ENCODE results near the gene LRFN2. TPM values are rescaled to one million over a fixed set of nuclear protein-coding genes. Genes with fewer than 3 reads are reported as not detected.

Gene LRFN2
- total RNA-seq, 1 experiment from 2014 or later: not detected

DNA sequence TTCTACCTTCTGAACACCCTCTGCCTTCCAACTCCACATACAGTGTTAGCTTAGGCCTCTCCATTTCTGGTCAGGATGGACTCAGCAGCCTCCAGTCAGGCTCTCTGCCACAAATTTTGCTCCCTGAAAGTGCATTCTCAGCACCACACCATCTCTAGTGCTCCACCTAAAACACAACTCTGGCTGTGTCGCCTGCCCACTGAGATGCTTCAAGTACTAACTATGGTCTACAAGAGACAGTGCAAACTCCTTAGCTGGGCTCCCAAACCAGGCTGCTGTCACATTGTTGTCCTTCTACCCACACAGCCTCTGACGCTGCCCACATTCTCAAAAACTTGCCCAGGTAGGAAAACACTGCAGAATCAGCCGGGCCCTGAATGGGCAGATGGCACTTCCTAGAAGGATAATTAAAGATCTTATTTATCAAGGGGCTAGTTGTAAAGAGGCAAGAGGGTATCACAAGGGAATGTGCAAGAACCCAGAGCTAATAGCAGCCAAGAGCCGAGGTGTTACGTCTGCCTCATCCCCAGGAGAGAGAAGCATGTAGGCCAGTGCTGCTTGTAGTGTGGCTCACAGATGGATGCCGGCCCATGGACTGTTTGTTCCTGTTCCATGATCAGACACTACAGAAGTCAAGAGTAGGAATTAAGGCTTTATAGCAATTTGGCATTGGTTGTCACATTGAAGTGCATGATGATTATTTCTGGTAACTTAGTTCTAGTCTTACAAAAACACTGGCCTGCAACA, 189.7 kb downstream of the LRFN2 start:
- Histone ChIP-seq H3K27ac (no peak overlapping the region), H3K36me3 (no peaks in the 10 kb centered on the region), H3K27me3 (no peaks in the 10 kb centered on the region), H3K4me3 (no peak overlapping the region), H3K4me1 (peaks cover 25% of the 10 kb centered on the region), H3K9me3 (replicated peaks) (no peaks in the 10 kb centered on the region)
- DNase-seq: no peak

- no peaks in the 10 kb centered on the region for H3K36me3 ChIP-seq
- peaks cover 25% of the 10 kb centered on the region for H3K4me1 ChIP-seq
- no peak overlapping the region for H3K27ac ChIP-seq
- H3K27me3 ChIP-seq: no peaks in the 10 kb centered on the region
- no peaks in the 10 kb centered on the region for H3K9me3 ChIP-seq (replicated peaks)
- DNase-seq: no peak
- H3K4me3 ChIP-seq: no peak overlapping the region
Measured at GRCh38 chr6:40395698-40396076, 191.5 kb downstream of the LRFN2 start.

DNA sequence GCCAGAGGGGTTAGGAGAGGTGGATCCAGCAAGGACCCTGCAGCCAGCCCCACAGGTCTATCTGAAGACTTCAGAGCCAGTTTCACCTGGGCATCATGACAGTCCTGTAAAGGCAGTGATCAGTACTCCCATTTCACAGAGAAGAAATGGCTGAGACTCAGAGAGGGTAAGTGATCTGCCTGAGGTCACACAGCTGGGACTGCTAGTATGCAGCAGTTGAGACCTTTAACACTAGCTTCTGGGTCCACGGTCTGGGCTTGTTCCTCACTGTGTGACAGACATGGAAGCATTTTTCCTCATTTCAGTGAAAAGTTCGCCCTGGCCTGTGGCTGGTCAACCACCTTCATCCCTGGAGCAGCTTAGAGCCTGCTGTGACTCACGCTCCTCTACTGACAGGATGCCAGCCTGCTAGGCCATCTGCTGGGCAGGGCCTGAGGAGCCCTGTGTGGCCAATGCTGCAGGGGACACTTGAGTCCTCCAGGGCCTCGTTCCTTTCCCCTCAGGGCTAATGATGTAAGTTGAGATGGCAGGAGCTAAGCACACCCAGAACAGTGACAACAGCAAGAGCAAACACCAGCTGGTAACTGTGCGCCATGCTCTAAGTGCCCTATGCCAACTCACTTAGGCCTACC, 192.0 kb downstream of the LRFN2 start:
- peak; percentile 56 to 73 for DNase-seq
- Histone ChIP-seq H3K27ac (no peak overlapping the region), H3K9me3 (replicated peaks) (no peaks in the 10 kb centered on the region)

DNA sequence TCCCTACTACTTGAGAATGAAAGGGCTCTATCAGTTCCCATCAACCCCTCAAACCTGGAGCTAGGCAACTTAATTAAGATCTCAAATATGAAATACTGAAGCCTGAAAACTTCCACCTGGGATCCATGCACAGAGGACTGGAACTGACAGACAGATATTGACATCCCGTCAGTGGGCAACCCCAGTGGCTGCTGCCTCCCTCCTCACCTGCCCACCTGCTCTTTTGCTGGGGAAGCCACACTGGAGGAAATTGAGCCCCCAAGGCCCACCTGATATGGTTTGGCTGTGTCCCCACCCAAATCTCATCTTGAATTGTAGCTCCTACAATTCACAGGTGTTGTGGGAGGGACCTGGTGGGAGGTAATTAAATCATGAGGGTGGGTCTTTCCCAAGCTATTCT, 192.8 kb downstream of the LRFN2 start:
- Histone ChIP-seq H3K27ac (no peak overlapping the region), H3K27me3 (no peaks in the 10 kb centered on the region), H3K4me1 (peaks cover 17% of the 10 kb centered on the region), H3K9me3 (replicated peaks) (no peaks in the 10 kb centered on the region), H3K4me3 (no peak overlapping the region), H3K36me3 (no peaks in the 10 kb centered on the region)
- DNase-seq: no peak

More for the DNA sequence above, 192.0 kb downstream of the LRFN2 start:
- Histone ChIP-seq H3K4me1 (peaks cover 25% of the 10 kb centered on the region), H3K4me3 (no peak overlapping the region), H3K36me3 (no peaks in the 10 kb centered on the region), H3K27me3 (no peaks in the 10 kb centered on the region)

- Histone ChIP-seq H3K4me3 (no peak overlapping the region), H3K36me3 (no peaks in the 10 kb centered on the region), H3K9me3 (replicated peaks) (no peaks in the 10 kb centered on the region), H3K27ac (no peak overlapping the region), H3K4me1 (peaks cover 11% of the 10 kb centered on the region; the same call in 1 of the 2 replicates), H3K27me3 (no peaks in the 10 kb centered on the region)
- no peak for DNase-seq
Measured at GRCh38 chr6:40393641-40394040, 193.5 kb downstream of the LRFN2 start.

DNA sequence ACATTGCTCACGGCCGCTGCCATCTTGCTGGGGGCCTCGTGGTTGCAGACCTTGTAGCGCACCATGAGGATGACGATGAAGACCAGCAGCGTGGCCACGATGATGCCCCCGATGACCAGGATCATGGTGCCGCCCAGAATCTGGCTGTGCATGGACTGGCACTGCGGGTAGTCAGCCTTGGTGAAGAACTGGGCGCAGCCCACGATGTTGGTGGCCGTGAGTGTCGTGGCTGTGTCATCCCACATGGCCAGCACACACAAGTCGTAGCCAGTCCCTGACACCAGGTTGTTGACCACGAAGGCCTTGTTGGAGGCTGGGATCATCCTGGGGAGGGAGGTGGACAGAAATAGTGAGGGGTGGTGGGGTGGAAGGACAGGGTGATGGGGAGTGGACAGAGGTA, 194.6 kb downstream of the LRFN2 start:
- H3K9me3 ChIP-seq (replicated peaks): no peaks in the 10 kb centered on the region
- peaks cover 7% of the 10 kb centered on the region; the same call in 1 of the 2 replicates for H3K4me1 ChIP-seq
- no peaks in the 10 kb centered on the region for H3K36me3 ChIP-seq
- H3K27ac ChIP-seq: no peak overlapping the region
- H3K4me3 ChIP-seq: no peak overlapping the region
- no peak for DNase-seq
- H3K27me3 ChIP-seq: no peaks in the 10 kb centered on the region

DNA sequence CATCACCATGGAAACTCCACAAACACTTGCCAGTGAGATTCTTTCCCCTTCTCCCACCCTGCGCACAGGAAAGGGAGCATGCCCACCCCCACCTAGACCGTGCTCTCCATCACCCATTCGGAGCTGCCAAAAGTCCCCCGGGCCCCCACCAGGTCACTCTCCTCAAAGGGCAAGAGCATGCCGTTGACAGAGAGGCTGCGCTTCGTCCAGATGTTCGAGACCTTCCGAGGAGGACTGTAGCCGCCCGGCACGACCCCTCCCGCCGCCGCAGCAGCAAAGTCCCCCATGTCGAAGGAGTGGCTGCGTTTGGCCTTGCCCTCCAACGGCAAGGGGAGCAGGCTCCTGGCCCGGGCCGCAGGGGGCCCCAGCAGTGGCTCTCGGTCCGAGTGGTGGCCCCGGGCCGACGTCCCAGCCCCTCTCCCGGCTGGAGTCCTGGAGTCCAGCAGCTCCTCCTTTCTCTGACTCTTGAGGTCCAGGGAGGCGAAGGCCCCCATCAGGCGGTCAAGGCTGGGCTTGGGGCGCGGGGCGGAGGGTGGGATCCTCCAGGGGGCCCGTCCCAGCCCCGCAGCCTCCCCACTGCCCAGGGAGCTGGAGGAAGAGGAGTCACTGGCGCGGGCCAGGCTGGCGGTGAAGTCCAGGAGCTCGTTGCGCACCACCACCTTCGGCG, 195.2 kb downstream of the LRFN2 start:
- H3K36me3 ChIP-seq: no peaks in the 10 kb centered on the region
- no peak overlapping the region for H3K27ac ChIP-seq
- H3K9me3 ChIP-seq (replicated peaks): no peaks in the 10 kb centered on the region
- peaks cover 7% of the 10 kb centered on the region; the same call in 1 of the 2 replicates for H3K4me1 ChIP-seq
- no peaks in the 10 kb centered on the region for H3K27me3 ChIP-seq
- no peak for DNase-seq
- H3K4me3 ChIP-seq: no peak overlapping the region

DNA sequence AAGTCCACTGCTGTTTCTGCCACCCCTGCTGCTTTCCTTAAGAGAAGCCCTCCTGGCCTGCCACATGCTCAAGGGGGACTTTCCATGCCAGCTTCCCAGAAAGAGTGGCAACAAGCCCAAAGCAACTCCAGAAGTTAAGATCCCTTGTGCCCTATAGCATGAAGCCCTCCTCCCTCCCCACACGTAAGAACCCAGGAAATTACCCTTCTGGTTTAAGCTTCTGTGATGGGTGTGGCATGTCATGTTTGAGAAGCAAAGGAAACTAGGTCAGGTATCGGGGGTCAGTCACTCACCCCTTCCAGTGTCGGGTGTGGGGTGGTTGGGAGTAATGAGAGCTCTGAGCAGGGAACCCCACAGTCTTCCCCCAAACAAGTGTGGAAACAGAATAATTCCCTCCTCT, 196.1 kb downstream of the LRFN2 start:
- Histone ChIP-seq H3K27ac (no peak overlapping the region), H3K9me3 (replicated peaks) (no peaks in the 10 kb centered on the region), H3K36me3 (no peaks in the 10 kb centered on the region), H3K27me3 (no peaks in the 10 kb centered on the region), H3K4me1 (peaks cover 7% of the 10 kb centered on the region; the same call in 1 of the 2 replicates), H3K4me3 (no peak overlapping the region)
- no peak for DNase-seq

DNA sequence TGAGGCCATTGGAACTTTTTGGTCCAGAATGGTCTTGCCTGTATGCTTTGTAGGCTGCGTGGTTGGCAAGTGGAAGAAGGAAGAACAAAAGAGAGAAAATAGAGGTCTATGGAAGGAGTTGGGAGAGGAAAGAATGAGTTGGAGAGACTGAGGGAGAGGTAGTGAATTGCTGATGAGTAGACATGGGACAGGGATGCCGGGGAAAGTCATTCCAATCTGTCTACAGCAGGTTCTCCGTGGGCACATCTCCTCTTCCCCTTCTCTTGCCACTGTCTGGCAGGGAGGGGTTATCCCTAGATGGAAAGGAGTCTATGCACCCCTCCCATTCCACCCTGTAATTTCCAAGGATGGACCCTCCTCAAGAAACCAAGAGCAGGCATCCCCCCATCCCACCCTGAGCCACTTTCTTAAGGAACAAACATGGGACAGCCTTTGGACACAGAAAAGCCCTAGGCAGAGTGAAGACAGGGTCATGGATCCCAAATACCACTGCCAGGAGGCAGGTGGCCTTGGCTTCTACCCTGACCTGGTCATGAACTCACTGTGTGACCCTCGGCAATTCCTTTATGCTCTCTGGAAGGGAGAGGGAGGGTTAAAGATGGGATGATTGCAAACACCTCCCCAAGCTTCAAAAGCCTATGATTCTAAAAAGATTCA, 196.9 kb downstream of the LRFN2 start:
- Histone ChIP-seq H3K4me1 (peaks cover 1% of the 10 kb centered on the region; the same call in 1 of the 2 replicates), H3K27ac (no peak overlapping the region), H3K36me3 (no peaks in the 10 kb centered on the region), H3K9me3 (replicated peaks) (no peaks in the 10 kb centered on the region), H3K27me3 (no peaks in the 10 kb centered on the region), H3K4me3 (no peak overlapping the region)
- no peak for DNase-seq

DNA sequence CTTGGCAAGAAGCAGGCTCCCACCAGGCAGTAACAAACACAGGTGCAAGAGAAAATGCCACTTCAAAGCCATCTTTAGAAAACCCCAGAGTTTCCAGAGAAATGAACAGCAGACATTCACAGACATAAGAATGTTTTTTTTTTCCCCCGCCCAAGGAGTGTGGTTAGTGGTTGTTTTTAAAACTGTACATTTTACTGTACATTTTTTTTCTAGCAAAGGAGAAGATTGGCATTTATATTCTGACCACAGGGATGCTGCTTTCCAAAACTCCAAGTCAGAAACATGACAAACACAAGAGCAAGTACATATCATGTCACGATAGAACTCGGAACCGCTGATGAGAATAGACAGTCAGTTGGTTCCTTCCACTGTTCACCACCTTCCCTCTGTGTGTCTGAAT, 197.9 kb downstream of the LRFN2 start:
- Histone ChIP-seq H3K4me1 (no peaks in the 10 kb centered on the region), H3K27me3 (no peaks in the 10 kb centered on the region), H3K9me3 (replicated peaks) (no peaks in the 10 kb centered on the region), H3K27ac (no peak overlapping the region), H3K36me3 (no peaks in the 10 kb centered on the region), H3K4me3 (no peak overlapping the region)
- DNase-seq: no peak

GRCh38 chr6:40387871-40388264, 199.3 kb downstream of the LRFN2 start:
- Histone ChIP-seq H3K27me3 (no peaks in the 10 kb centered on the region), H3K9me3 (replicated peaks) (no peaks in the 10 kb centered on the region), H3K27ac (no peak overlapping the region), H3K4me1 (no peaks in the 10 kb centered on the region), H3K36me3 (no peaks in the 10 kb centered on the region), H3K4me3 (no peak overlapping the region)
- no peak for DNase-seq

- Histone ChIP-seq H3K4me3 (no peak overlapping the region), H3K27ac (no peak overlapping the region), H3K27me3 (no peaks in the 10 kb centered on the region), H3K4me1 (no peaks in the 10 kb centered on the region), H3K36me3 (no peaks in the 10 kb centered on the region), H3K9me3 (replicated peaks) (no peaks in the 10 kb centered on the region)
- no peak for DNase-seq
Measured at GRCh38 chr6:40387127-40387870, 199.9 kb downstream of the LRFN2 start.

DNA sequence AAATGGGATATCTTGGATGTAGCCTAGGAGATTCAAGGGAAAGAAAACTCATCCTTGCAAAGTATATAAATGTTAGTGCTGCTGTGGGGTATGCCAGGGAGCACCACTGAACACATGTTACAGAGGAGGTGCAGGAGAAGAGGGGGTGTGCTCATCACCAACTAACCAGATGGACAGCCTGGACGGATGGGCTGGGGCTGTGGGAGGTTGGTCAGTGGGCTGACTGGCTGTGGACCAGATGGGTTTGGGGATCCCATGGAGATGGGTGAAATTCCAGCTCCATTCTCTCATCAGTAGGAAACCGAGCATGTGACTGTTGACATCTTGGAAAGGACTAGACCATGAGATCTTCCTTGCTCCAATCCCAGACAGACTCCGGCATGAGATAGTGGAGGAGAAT, 201.0 kb downstream of the LRFN2 start:
- no peaks in the 10 kb centered on the region for H3K4me1 ChIP-seq
- H3K27ac ChIP-seq: no peak overlapping the region
- no peak for DNase-seq
- no peak overlapping the region for H3K4me3 ChIP-seq
- H3K36me3 ChIP-seq: no peaks in the 10 kb centered on the region
- H3K9me3 ChIP-seq (replicated peaks): no peaks in the 10 kb centered on the region
- no peaks in the 10 kb centered on the region for H3K27me3 ChIP-seq

- H3K4me1 ChIP-seq: no peaks in the 10 kb centered on the region
- no peaks in the 10 kb centered on the region for H3K9me3 ChIP-seq (replicated peaks)
- no peak for DNase-seq
- no peak overlapping the region for H3K4me3 ChIP-seq
- H3K36me3 ChIP-seq: no peaks in the 10 kb centered on the region
- no peaks in the 10 kb centered on the region for H3K27me3 ChIP-seq
- H3K27ac ChIP-seq: no peak overlapping the region
Measured at GRCh38 chr6:40383348-40384115, 203.6 kb downstream of the LRFN2 start.
